ENCODE results near the gene SLC2A13.

The SLC2A13 gene

GRCh38 chr12:40105515-40106201, at the start of gene SLC2A13:
Gene SLC2A13 (minus strand): TSS chr12:40106081. CDS start chr12:40105808, 273 bp downstream.
- peak; percentile 55 to 83 (median 72) for DNase-seq

- DNase-seq, result no peak
These were observed 48.5 kb upstream of the SLC2A13 start for GRCh38 chr12:40154381-40154780.

- no peak for DNase-seq
These were observed 47.6 kb upstream of the SLC2A13 start for GRCh38 chr12:40153432-40153831.

GRCh38 chr12:40152783-40153383, 47.0 kb upstream of the SLC2A13 start:
- peak in 2 of 6 experiments; percentile 5 to 19 for DNase-seq

- DNase-seq, result no peak
These were observed 43.9 kb upstream of the SLC2A13 start for GRCh38 chr12:40149673-40150260.

- DNase-seq, result peak in 3 of 6 experiments; percentile 2 to 45 (median 30)
These were observed 41.2 kb upstream of the SLC2A13 start for GRCh38 chr12:40146800-40147797.

GRCh38 chr12:40145896-40146295, 40.0 kb upstream of the SLC2A13 start:
- peak in 2 of 6 experiments; percentile 10 to 20 for DNase-seq

- DNase-seq, result peak in 1 of 6 experiments; percentile 12
These were observed 38.1 kb upstream of the SLC2A13 start for GRCh38 chr12:40144023-40144422.

- DNase-seq, result no peak
These were observed 36.3 kb upstream of the SLC2A13 start for GRCh38 chr12:40142001-40142744.

- no peak for DNase-seq
These were observed 32.6 kb upstream of the SLC2A13 start for GRCh38 chr12:40138526-40138925.

GRCh38 chr12:40137252-40137651, 31.4 kb upstream of the SLC2A13 start:
- peak in 1 of 6 experiments; percentile 4 for DNase-seq

GRCh38 chr12:40127408-40127807, 21.5 kb upstream of the SLC2A13 start:
- DNase-seq, result no peak

GRCh38 chr12:40123496-40123895, 17.6 kb upstream of the SLC2A13 start:
- no peak for DNase-seq

- no peak for DNase-seq
These were observed 17.0 kb upstream of the SLC2A13 start for GRCh38 chr12:40122842-40123241.

- DNase-seq, result no peak
These were observed 11.9 kb upstream of the SLC2A13 start for GRCh38 chr12:40117818-40118217.

- no peak for DNase-seq
These were observed 4.7 kb upstream of the SLC2A13 start for GRCh38 chr12:40110586-40110985.

GRCh38 chr12:40107803-40108620, 2.1 kb upstream of the SLC2A13 start:
- no peak for DNase-seq

GRCh38 chr12:40107098-40107802, 1.4 kb upstream of the SLC2A13 start:
- peak; percentile 73 to 88 (median 78) for DNase-seq

GRCh38 chr12:40106655-40107054, 774 bp upstream of the SLC2A13 start:
- peak in 1 of 6 experiments; percentile 13 for DNase-seq

GRCh38 chr12:40106202-40106533, 287 bp upstream of the SLC2A13 start:
- DNase-seq, result no peak

GRCh38 chr12:40105265-40105514, 691 bp downstream of the SLC2A13 start:
- peak in 1 of 6 experiments; percentile 20 for DNase-seq
